Gastroesophageal sphincter (tissue), 4 donors: Measurements from ENCODE around the gene CLTB. TPM values are rescaled to one million over a fixed set of nuclear protein-coding genes. Genes with fewer than 3 reads are reported as not detected.
"Not testable (repeated sequence)": the region's sequence is repeated elsewhere in the genome, so short reads cannot be mapped to it uniquely, and the experiment has no call there.

ENCODE experiments used
- ATAC-seq: fragments of 150-250 bp; one replicate; pipeline ENCODE4 v1.9.1; 2016; ENCODE audit warnings: mild to moderate bottlenecking, moderate library complexity
- H3K27ac ChIP-seq, 4 donors: fragments of 200-600 bp; sonication (generic) in 3 of 4; 1 replicate in 3 of 4; 2 replicates in 1 of 4; pipeline ENCODE4 v1.5.1; 2016 to 2019
- H3K27me3 ChIP-seq: fragments of 200-600 bp; sonication (generic); one replicate; pipeline ENCODE4 v1.5.1; 2019
- H3K36me3 ChIP-seq, 2 donors: fragments of 200-600 bp; sonication (generic); one replicate each; pipeline ENCODE4 v1.5.1; 2019; ENCODE audit warnings: control low read depth in 1 of 2
- H3K4me1 ChIP-seq, 3 donors: fragments of 200-600 bp; sonication (generic); 1 replicate in 2 of 3; 2 replicates in 1 of 3; pipeline ENCODE4 v1.5.1; 2016 to 2019; ENCODE audit warnings: control low read depth in 2 of 3
- H3K4me3 ChIP-seq, 2 donors: fragments of 200-600 bp; sonication (generic); one replicate each; pipeline ENCODE4 v1.5.1; 2019; ENCODE audit warnings: mild to moderate bottlenecking in 1 of 2, moderate library complexity in 1 of 2
- H3K9me3 ChIP-seq, 3 donors: fragments of 200-600 bp; sonication (generic); one replicate each; pipeline ENCODE4 v1.5.1; 2017 to 2019; ENCODE audit warnings: control low read depth in 2 of 3
- CTCF ChIP-seq, 4 experiments: fragments of 200-600 bp in 2 of 4; fragments of 450-650 bp in 2 of 4; sonication (generic) in 1 of 4; IDR thresholded peaks; one replicate each; pipeline ENCODE4 v1.5.1; 2017 to 2019; ENCODE audit warnings: antibody characterized with exemption in 4 of 4, mild to moderate bottlenecking in 2 of 4, moderate library complexity in 2 of 4
- EP300 ChIP-seq: sonication (generic); formaldehyde crosslinking; IDR thresholded peaks from one replicate; pipeline ENCODE4 v1.6.1; 2017; ENCODE audit warnings: antibody characterized with exemption, mild to moderate bottlenecking
- POLR2A ChIP-seq, 2 donors: fragments of 450-650 bp; IDR thresholded peaks; one replicate each; pipeline ENCODE4 v1.6.1; 2017; ENCODE audit warnings: antibody characterized with exemption in 2 of 2, mild to moderate bottlenecking in 2 of 2, moderate library complexity in 1 of 2
- POLR2AphosphoS5 ChIP-seq: sonication (generic); formaldehyde crosslinking; IDR thresholded peaks from one replicate; pipeline ENCODE4 v1.6.1; 2017; ENCODE audit warnings: antibody characterized with exemption
- WGBS, 2 donors: methylation state at CpG; one replicate each; pipeline ENCODE4 v1.1.5; 2018; ENCODE audit warnings: low coverage in 1 of 2; 5-methylcytosine and 5-hydroxymethylcytosine counted together
- total RNA-seq, 4 donors: library from RNA; depleted of rRNA; stranded (reverse); fragments of >200 nt; gene quantifications; one replicate each; pipeline ENCODE4 v1.1.0, GENCODE V29; 2016

Gene CLTB
- total RNA-seq, 4 donors from 2014 or later = 222 to 285 (median 240) TPM

DNA sequence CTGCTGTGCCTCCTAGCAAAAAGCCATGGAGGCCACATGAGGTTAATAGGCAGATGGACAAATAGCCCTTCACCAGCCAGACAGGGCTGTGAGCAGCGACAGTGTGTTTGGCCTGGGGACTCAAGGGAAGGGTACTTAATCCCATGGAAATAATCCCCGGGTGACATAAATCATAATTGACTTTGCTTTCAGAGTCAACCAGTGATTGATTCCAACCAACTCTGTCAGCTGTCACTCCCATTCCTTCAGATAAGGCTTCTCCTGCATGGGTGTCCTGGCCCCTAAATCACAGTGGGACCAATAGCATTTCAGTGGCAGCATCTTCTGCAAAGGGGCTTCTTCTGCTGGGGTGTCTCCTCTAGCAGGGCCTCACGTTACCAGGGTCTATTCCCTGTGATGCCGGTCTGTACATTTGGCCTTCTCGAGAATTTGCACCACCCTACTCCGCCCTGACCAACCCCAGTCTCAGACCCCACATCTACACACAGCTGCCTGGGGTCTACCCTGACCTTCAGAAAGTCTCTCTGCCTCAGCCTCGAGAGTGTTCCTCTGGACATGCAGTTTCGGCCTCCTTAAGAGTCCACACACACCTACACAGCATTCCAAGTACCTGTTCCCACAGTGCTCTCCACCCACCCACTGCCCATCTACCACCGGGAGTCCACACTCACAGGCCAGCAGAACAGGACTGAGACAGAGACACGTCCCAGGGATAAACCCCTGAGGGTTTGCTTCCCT lies 3.7 kb downstream of the CLTB start:
- 62 to 83% methylated on average over 2 to 3 of the region's 10 CpGs for WGBS, 2 donors
- no peak for ATAC-seq
- no peaks in the 10 kb centered on the region for H3K9me3 ChIP-seq
- H3K36me3 ChIP-seq = peaks cover 0 to 35% of the 10 kb centered on the region in 2 donors
- H3K27ac ChIP-seq = peak overlapping the region in 3 of 4 donors; percentile 55 to 94 (median 63)
- H3K27me3 ChIP-seq = no peaks in the 10 kb centered on the region
- peaks cover 0 to 67% (median 32%) of the 10 kb centered on the region in 3 donors for H3K4me1 ChIP-seq
- TF ChIP-seq POLR2A (IDR thresholded peaks at IDR 0.05) (no peak), CTCF (IDR thresholded peaks at IDR 0.05) (no peak), EP300 (no peak), POLR2AphosphoS5 (no peak)
- H3K4me3 ChIP-seq = no peak overlapping the region

- Histone ChIP-seq H3K27me3 (no peaks in the 10 kb centered on the region), H3K9me3 (no peaks in the 10 kb centered on the region), H3K4me3 (no peak overlapping the region), H3K36me3 (peaks cover 0 to 56% of the 10 kb centered on the region in 2 donors), H3K4me1 (peaks cover 0 to 70% (median 28%) of the 10 kb centered on the region in 3 donors), H3K27ac (no peak overlapping the region)
- TF ChIP-seq CTCF (IDR thresholded peaks at IDR 0.05) = no peak
- no peak for TF ChIP-seq EP300
- TF ChIP-seq POLR2A (IDR thresholded peaks at IDR 0.05) = no peak
- no peak for TF ChIP-seq POLR2AphosphoS5
- no peak for ATAC-seq
- WGBS, 2 donors = 60 to 100% methylated on average over 1 of the region's 5 CpGs
These were observed 5.7 kb downstream of the CLTB start for GRCh38 chr5:176410486-176411180.

DNA sequence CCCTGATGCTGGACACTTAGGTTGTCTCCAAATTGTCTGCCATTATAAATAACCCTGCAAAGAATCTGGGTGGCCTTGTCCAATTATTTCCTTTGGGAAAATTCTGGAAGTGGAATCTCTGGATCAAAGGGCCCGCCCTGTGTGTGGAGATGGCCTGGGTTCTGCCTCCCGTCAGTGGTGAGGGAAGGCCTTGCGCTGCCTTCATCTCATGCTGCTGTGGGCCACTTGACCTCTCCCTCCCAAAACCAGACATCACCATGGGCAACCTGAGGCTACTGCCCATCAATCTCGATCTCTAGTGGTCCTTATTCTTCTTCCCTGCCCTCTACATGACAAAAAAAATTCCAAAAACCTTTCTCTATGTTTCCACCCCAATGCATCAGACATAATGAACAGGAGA lies 6.6 kb downstream of the CLTB start:
- H3K4me3 ChIP-seq = no peak overlapping the region
- H3K27me3 ChIP-seq = no peaks in the 10 kb centered on the region
- H3K36me3 ChIP-seq = peaks cover 0 to 62% of the 10 kb centered on the region in 2 donors
- WGBS, 2 donors = 86% methylated on average over 3 of the region's 4 CpGs; no CpG with 5 or more reads in 1 of the 2 donors
- no peak for ATAC-seq
- H3K27ac ChIP-seq = no peak overlapping the region
- peaks cover 0 to 61% (median 25%) of the 10 kb centered on the region in 3 donors for H3K4me1 ChIP-seq
- no peaks in the 10 kb centered on the region for H3K9me3 ChIP-seq
- TF ChIP-seq POLR2AphosphoS5 = no peak
- TF ChIP-seq CTCF (IDR thresholded peaks at IDR 0.05) = no peak
- no peak for TF ChIP-seq EP300
- TF ChIP-seq POLR2A (IDR thresholded peaks at IDR 0.05) = no peak

DNA sequence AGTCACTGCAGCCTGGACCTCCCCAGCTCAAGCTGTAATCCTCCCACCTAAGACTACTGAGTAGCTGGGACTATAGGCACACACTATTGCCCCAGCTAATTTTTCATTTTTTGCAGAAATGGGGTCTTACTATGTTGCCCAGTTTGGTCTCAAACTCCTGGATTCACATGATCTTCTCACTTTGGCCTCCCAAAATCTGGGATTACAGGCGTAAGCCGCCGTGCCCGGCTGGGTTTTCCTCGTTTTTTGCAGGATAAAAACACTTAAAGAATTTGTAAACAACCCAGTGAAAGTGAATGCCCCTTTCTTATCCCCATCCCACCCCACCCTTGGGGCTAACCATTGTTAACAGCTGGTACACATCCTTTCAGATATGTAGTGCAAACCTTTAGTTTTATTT lies 7.7 kb downstream of the CLTB start:
- no peaks in the 10 kb centered on the region for H3K9me3 ChIP-seq
- peaks cover 0 to 74% of the 10 kb centered on the region in 2 donors for H3K36me3 ChIP-seq
- H3K4me1 ChIP-seq = peaks cover 0 to 49% (median 17%) of the 10 kb centered on the region in 3 donors
- WGBS, 2 donors = 74% methylated on average over 5 of the region's 5 CpGs; no CpG with 5 or more reads in 1 of the 2 donors
- no peak overlapping the region for H3K4me3 ChIP-seq
- TF ChIP-seq POLR2A (IDR thresholded peaks at IDR 0.05) (no peak), EP300 (no peak), CTCF (IDR thresholded peaks at IDR 0.05) (no peak), POLR2AphosphoS5 (no peak)
- H3K27ac ChIP-seq = peak overlapping the region in 1 of 4 donors; percentile 53
- no peak for ATAC-seq
- no peaks in the 10 kb centered on the region for H3K27me3 ChIP-seq

- H3K36me3 ChIP-seq = peaks cover 0 to 77% of the 10 kb centered on the region in 2 donors
- WGBS, 2 donors = 56 to 60% methylated on average over 2 to 5 of the region's 10 CpGs
- H3K27ac ChIP-seq = peak overlapping the region in 1 of 4 donors; percentile 53
These were observed 8.1 kb downstream of the CLTB start for GRCh38 chr5:176408252-176408573.

More at GRCh38 chr5:176408252-176408573, 8.1 kb downstream of the CLTB start:
- H3K9me3 ChIP-seq, H3K27me3 ChIP-seq, H3K4me3 ChIP-seq, ATAC-seq: not testable (repeated sequence)
- peaks cover 0 to 48% (median 13%) of the 10 kb centered on the region in 3 donors for H3K4me1 ChIP-seq
